Stimulated activated naive CD4-positive, alpha-beta T cell treated with Interleukin-2 at 50 U/mL for 16 hours (primary cell): Measurements from ENCODE around the gene TTC28.

ENCODE experiments used
- DNase-seq: peaks from one replicate; lab custom pipeline; 2025; lab: John Stamatoyannopoulos, UW

TTC28 gene

DNA sequence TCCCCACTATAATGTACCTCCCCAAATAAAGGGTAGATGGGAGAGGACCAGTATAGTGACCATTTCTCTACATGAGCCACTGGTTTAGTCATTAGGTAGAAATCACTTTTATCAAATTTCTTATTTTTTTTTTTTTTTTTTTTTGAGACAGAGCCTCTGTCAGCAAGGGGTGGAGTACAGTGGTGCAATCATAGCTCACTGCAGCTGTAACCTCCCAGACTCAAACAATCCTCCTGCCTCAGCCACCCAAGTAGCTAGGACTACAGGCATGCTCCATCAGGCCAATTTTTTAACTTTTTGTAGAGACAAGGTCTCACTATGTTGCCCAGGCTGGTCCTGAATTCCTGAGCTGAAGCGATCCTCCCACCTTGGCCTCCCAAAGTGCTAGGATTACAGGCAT is 322.4 kb downstream of the TTC28 start:
- DNase-seq: no peak

GRCh38 chr22:28351476-28351875 is 328.2 kb downstream of the TTC28 start:
- DNase-seq: no peak

- no peak for DNase-seq
Observed at GRCh38 chr22:28348613-28349609, 330.7 kb downstream of the TTC28 start.

GRCh38 chr22:28346308-28346707 is 333.3 kb downstream of the TTC28 start:
- no peak for DNase-seq

DNA sequence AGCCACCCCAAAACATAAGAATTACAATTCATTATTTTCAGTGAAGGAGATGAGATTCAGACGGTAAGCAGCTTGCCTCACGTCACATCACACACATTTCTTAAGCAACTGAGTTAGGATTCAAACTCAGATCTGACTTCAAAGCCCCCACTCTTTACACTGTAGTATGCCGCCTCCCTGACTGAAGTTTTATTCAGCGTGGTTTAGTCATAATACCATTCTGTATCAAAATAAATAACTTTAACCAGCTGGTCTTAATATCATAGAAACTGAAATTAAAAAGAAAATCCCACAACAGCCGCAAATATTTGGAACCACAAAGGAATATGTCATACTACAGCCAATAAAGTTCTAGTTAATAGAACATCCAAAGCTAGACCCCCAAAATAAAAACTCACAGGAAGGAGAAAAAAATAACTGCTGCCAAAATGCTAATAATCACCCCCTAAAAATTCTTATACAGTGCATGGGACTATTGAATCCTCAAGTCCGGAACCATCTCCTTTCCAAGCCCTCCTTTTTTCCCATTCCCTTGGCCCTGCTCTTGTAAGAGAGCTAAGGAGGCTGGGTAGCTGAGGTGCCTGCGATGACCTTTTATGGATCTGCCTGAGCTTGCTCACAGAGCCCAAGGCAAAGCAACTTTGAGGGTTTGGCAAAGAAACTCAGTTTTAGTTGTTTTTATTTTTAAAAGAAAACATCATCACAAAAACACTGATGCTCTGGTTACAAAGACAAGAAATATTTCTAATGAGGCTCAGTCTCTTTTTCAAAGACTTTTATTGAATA is 334.5 kb downstream of the TTC28 start:
- DNase-seq: no peak

DNA sequence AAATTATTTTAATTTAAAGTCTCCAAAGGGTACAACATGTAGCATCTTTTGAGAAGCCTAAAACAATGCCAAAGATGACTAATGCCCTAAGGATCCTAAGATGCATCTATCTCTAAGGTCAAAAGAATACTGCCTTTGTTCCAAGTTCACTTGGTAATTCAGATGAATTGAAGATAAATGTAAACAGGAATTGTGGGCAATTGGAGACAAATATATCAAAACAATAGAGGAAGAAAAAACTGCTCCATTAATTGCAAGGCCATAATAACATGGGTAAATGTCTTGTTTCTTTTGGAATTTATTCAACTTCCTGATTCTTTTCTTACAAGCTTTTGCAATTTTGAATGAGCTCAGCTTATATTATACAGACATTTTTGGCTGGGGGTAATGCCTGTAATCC is 338.6 kb downstream of the TTC28 start:
- DNase-seq: no peak

- DNase-seq: no peak
Observed at GRCh38 chr22:28333088-28333487, 346.6 kb downstream of the TTC28 start.

GRCh38 chr22:28332410-28332809 is 347.2 kb downstream of the TTC28 start:
- no peak for DNase-seq

DNA sequence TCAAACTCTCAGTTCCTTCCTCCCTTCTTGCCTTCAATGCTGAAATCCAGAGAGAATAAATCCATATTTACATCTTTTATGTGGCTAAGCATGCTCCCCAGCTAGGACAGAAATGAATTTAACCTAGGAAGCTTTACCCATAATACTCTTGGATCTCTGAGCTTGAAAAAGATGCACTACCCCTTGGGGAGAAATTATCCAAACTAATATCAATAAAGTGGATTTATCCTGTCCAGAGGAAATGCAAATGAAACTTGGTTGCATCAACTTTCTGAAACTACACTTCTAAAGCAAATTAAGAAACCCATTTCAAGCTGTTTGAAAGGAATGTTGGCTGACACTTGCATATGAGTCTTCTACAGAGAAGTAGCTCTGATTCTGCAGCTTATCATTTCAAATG is 347.9 kb downstream of the TTC28 start:
- no peak for DNase-seq

GRCh38 chr22:28329186-28330073 is 350.2 kb downstream of the TTC28 start:
- no peak for DNase-seq

- no peak for DNase-seq
Observed at GRCh38 chr22:28328756-28329155, 350.9 kb downstream of the TTC28 start.

DNA sequence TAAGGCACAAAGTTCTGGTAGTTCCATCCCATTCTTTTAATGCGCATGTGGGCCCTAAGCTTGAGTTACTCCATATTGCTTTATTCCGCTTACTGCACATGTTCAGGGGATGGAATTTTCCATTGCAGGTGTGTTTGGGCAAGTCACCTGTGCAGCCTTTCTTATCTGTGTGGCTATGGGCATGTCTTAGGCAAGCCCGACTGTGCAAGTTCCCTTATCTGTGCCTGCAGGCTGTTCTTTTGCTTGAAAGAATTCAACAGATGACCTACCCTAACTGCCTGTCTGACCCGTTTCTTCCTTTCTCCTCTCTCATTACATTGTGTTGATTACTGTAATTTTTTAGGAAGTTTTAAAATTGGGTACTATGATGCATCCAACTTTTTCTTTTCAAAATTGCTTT is 363.6 kb downstream of the TTC28 start:
- no peak for DNase-seq

- DNase-seq: no peak
Observed at GRCh38 chr22:28314959-28315358, 364.7 kb downstream of the TTC28 start.

GRCh38 chr22:28310299-28310698 is 369.3 kb downstream of the TTC28 start:
- DNase-seq: no peak

DNA sequence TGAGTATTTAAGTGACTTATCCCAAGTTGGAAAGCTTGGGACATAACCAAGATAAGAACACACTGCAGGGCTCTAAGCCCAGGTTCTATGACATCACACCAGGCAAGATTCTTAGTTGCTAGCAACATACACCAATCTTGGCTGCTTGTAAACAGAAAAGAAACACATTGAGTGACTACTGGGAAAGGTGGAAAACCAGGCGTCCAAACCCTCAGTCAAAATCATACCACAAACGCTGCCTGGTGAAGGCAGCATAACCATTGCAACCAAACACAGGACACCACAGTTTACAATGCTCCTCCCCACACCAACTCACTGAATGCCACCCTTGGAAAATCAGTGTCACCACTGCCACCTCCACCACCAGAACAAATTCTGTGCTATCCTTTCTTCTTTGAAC is 379.9 kb downstream of the TTC28 start:
- DNase-seq: no peak

DNA sequence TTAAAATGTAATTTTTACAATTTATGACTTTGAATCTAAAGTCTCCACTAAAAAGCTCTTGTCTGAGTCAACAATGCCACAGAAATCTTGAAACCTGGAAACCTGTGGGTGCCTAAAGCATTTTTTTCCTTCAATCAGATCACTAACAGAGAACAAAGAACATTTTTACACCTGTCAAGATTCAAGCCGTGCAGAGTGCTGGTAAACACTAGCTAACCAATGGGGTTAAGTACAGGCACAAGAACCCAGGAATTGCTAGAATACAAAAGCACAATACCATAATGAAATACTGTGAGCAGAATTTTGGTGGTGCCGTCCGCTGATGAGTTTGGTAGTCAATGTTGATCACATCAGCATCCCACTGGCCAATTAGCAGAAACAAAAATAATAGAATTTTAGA is 380.3 kb downstream of the TTC28 start:
- no peak for DNase-seq

DNA sequence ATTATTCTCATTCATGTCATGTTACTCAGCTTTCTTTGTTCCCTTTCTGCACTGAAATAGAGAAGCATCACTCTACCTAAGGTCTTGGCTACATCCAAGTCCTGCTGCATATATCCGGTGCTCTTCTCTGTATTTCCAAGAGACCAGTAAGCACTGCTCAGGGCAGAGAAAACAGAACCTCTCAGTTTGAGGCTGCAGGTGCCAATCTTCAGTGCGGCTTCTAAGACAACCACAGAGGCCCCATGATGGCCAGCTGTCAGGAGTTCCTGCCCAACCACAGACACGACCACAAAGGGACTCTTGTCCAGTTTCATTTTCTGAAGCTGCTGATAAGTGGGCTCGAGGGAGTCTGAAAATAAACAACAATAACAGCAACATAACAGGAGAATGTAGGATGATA is 382.1 kb downstream of the TTC28 start:
- no peak for DNase-seq

DNA sequence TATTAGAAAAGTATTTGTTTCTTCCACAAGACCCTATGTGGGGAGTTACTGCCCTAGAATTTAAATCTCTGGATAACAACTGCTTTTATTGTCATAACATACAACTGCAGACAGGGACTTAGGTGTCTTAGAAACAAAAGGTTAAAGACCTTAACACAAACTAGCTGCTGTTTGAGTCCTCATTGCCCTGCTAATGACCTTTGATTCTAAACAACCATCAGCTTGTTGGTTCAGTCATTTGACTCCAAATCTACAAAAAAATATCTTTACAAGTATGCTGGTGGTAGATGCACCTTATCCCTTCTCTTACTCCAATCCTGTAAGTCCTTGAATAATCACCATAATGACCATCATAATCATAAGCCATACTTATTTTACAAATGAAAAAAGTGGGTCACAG is 383.2 kb downstream of the TTC28 start:
- no peak for DNase-seq

DNA sequence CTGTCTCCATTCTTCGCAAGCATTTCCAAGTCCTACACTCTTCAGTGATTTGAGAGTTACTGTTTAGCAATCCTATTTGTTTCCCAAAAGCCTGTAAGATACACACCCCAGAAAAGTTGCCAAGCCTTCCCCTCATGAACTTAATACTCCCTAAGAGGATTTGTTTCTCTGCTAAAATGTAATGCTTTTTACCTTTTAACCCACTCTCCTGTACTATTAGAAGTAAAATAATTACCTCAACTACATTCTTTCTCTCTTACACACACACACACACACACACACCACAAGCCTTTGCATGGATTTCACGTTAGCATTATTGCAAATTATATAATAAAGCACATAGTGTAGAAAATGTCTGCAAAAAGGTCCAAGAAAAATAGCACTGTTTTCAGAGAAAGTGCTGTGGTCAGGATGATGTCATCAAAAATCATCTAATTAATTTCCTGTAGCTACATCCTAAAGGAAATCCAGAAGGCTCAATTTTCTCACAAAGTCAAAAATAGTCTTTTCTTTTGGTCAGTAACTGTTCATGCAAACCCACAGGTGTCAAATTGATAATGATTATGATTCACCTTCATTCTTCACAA is 396.5 kb downstream of the TTC28 start:
- no peak for DNase-seq

GRCh38 chr22:28282405-28283067 is 397.1 kb downstream of the TTC28 start:
- no peak for DNase-seq

DNA sequence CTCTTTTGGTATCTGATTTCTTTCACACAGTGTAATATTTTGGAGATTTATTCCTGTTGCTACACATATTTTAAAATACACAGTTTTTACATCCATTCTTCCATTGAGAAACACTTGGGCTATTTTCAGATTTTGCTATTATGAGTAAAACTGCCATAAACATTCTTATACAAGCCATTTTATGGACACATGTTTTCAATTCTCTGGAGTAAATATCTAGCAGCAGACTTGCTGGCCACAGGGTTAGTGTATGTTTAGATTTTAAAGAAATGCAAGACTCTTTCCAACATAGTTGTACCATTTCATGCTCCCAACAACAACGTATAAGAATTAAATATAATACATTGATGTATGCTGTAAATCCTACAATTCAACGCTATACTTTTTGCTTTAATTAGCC is 399.8 kb downstream of the TTC28 start:
- DNase-seq: no peak
